ENCODE measurements around the gene HCFC2.

Gene HCFC2

DNA sequence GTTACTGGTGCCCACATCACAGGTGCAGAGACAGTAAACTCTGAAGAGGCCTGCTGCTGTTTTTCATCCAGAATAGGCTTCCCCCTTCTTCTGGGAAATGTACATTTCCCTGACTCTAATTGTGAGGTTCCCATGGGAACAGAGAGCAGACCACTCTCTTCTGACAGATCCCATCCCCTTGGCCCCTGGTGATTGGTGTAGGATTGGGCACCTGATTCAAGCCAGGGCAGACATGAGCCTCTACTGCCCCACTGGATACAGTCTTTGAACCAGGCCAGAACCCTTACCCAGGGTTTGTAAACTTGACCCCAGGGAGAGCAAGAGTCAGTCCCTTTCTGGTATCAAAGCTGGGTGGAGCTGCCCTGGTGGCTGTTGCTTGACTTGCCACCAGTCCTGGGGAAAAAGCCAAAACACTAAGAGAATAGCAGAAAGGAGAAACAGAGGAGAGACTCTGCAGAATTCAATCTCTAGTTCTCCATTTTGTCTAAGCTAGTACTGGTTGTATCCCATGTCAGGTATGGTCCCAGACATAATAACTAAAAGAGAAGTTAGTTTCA lies 88.4 kb downstream of the HCFC2 start:
- H3K9me3 ChIP-seq (ENCODE audit: low read length): no peaks in the 10 kb centered on the region
- no peak overlapping the region for H3K27ac ChIP-seq (ENCODE audit: low read depth, low read length, poor library complexity, severe bottlenecking)
- H3K4me3 ChIP-seq (ENCODE audit: low read depth, low read length, poor library complexity, severe bottlenecking): no peak overlapping the region
- H3F3A ChIP-seq (ENCODE audit: insufficient read depth, low read length): no peaks in the 10 kb centered on the region
- H3K79me2 ChIP-seq (ENCODE audit: insufficient read depth, low read length): no peaks in the 10 kb centered on the region
- H3K36me3 ChIP-seq (ENCODE audit: insufficient read depth, low read length): no peaks in the 10 kb centered on the region
- no peaks in the 10 kb centered on the region for H3K4me1 ChIP-seq (ENCODE audit: insufficient read depth, low read length, severe bottlenecking)
- TF ChIP-seq EZH2 (IDR thresholded peaks at IDR 0.05; ENCODE audit: borderline replicate concordance, low read length): no peak
- TF ChIP-seq, protein P1, sequence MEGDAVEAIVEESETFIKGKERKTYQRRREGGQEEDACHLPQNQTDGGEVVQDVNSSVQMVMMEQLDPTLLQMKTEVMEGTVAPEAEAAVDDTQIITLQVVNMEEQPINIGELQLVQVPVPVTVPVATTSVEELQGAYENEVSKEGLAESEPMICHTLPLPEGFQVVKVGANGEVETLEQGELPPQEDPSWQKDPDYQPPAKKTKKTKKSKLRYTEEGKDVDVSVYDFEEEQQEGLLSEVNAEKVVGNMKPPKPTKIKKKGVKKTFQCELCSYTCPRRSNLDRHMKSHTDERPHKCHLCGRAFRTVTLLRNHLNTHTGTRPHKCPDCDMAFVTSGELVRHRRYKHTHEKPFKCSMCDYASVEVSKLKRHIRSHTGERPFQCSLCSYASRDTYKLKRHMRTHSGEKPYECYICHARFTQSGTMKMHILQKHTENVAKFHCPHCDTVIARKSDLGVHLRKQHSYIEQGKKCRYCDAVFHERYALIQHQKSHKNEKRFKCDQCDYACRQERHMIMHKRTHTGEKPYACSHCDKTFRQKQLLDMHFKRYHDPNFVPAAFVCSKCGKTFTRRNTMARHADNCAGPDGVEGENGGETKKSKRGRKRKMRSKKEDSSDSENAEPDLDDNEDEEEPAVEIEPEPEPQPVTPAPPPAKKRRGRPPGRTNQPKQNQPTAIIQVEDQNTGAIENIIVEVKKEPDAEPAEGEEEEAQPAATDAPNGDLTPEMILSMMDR (IDR thresholded peaks at IDR 0.05; ENCODE audit: low read length): no peak
- H3K9me2 ChIP-seq (ENCODE audit: low read depth, low read length): no peaks in the 10 kb centered on the region
- H4K20me1 ChIP-seq (ENCODE audit: insufficient read depth, low read length): no peaks in the 10 kb centered on the region
- no peak overlapping the region for H3K4me2 ChIP-seq (ENCODE audit: low read length)
- no peak overlapping the region for H2AFZ ChIP-seq (ENCODE audit: low read length)
- no peak overlapping the region for H3K9ac ChIP-seq (ENCODE audit: low read length)
- no peaks in the 10 kb centered on the region for H3K27me3 ChIP-seq (ENCODE audit: insufficient read depth, low read length)

GRCh38 chr12:104154286-104154685 lies 90.0 kb downstream of the HCFC2 start:
- Histone ChIP-seq H3K9ac (ENCODE audit: low read length) (no peak overlapping the region), H3F3A (ENCODE audit: insufficient read depth, low read length) (no peaks in the 10 kb centered on the region), H3K4me2 (ENCODE audit: low read length) (no peak overlapping the region), H3K9me2 (ENCODE audit: low read depth, low read length) (no peaks in the 10 kb centered on the region), H3K4me1 (ENCODE audit: insufficient read depth, low read length, severe bottlenecking) (no peaks in the 10 kb centered on the region), H2AFZ (ENCODE audit: low read length) (no peak overlapping the region), H3K27me3 (ENCODE audit: insufficient read depth, low read length) (no peaks in the 10 kb centered on the region), H3K9me3 (ENCODE audit: low read length) (no peaks in the 10 kb centered on the region), H3K79me2 (ENCODE audit: insufficient read depth, low read length) (no peaks in the 10 kb centered on the region), H3K27ac (ENCODE audit: low read depth, low read length, poor library complexity, severe bottlenecking) (no peak overlapping the region), H4K20me1 (ENCODE audit: insufficient read depth, low read length) (no peaks in the 10 kb centered on the region), H3K36me3 (ENCODE audit: insufficient read depth, low read length) (no peaks in the 10 kb centered on the region), H3K4me3 (ENCODE audit: low read depth, low read length, poor library complexity, severe bottlenecking) (no peak overlapping the region)
- no peak for TF ChIP-seq EZH2 (IDR thresholded peaks at IDR 0.05; ENCODE audit: borderline replicate concordance, low read length)
- TF ChIP-seq, protein P1 (IDR thresholded peaks at IDR 0.05; ENCODE audit: low read length): no peak

DNA sequence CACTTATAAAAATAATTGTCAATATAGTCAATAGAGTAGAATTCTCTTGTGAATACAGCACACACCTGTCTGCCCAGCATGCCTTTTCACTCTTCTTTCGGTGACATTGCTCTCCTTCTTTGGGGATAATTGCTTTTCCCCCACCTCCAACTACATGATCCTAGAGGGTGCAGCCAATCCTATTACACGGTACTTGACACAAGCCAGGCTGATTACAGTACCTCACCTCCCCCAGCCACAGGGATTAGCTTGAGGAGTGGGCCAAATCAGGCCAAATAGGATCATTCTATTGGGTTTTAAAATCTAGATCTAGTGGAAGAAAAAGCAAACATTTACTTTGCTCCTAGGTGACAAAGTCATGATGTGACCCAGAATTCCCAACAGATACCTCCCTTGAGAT lies 90.5 kb downstream of the HCFC2 start:
- no peak overlapping the region for H2AFZ ChIP-seq (ENCODE audit: low read length)
- H3F3A ChIP-seq (ENCODE audit: insufficient read depth, low read length): no peaks in the 10 kb centered on the region
- H3K4me1 ChIP-seq (ENCODE audit: insufficient read depth, low read length, severe bottlenecking): no peaks in the 10 kb centered on the region
- H3K4me2 ChIP-seq (ENCODE audit: low read length): no peak overlapping the region
- TF ChIP-seq EZH2 (IDR thresholded peaks at IDR 0.05; ENCODE audit: borderline replicate concordance, low read length): no peak
- TF ChIP-seq, protein P1 (IDR thresholded peaks at IDR 0.05; ENCODE audit: low read length): no peak
- no peaks in the 10 kb centered on the region for H3K79me2 ChIP-seq (ENCODE audit: insufficient read depth, low read length)
- no peaks in the 10 kb centered on the region for H3K27me3 ChIP-seq (ENCODE audit: insufficient read depth, low read length)
- no peak overlapping the region for H3K27ac ChIP-seq (ENCODE audit: low read depth, low read length, poor library complexity, severe bottlenecking)
- no peak overlapping the region for H3K4me3 ChIP-seq (ENCODE audit: low read depth, low read length, poor library complexity, severe bottlenecking)
- H3K9me2 ChIP-seq (ENCODE audit: low read depth, low read length): no peaks in the 10 kb centered on the region
- H3K9ac ChIP-seq (ENCODE audit: low read length): no peak overlapping the region
- H4K20me1 ChIP-seq (ENCODE audit: insufficient read depth, low read length): no peaks in the 10 kb centered on the region
- H3K9me3 ChIP-seq (ENCODE audit: low read length): no peaks in the 10 kb centered on the region
- no peaks in the 10 kb centered on the region for H3K36me3 ChIP-seq (ENCODE audit: insufficient read depth, low read length)
